Hepatocyte (in vitro differentiated cells): ENCODE data around the gene SGF29.

Experiments used
- CTCF ChIP-seq: fragments of 200-600 bp; sonication (generic); IDR thresholded peaks from 2 replicates; pipeline ENCODE4 v1.5.1; 2016; ENCODE audit warnings: antibody characterized with exemption, mild to moderate bottlenecking; ENCODE audit not compliant: poor library complexity
- EZH2 ChIP-seq: fragments of 200-600 bp; sonication (generic); IDR thresholded peaks from 2 replicates; pipeline ENCODE4 v1.6.1; 2016; ENCODE audit warnings: antibody characterized with exemption, mild to moderate bottlenecking, borderline replicate concordance

GRCh38 chr16:28597692-28598261 lies 44.1 kb downstream of the SGF29 start:
- TF ChIP-seq CTCF = no peak
- TF ChIP-seq EZH2 = no peak
